Stomach (tissue), 9 donors: Measurements from ENCODE around the gene LRRTM3. TPM values are rescaled to one million over a fixed set of nuclear protein-coding genes. Genes with fewer than 3 reads are reported as not detected.

Experiments used
- DNase-seq, 2 donors: peaks; one replicate each; pipeline versions ENCODE4 v3.0.0 to v3.0.0-alpha.2; 2013 to 2019
- H3K27ac ChIP-seq, 5 donors: fragments of 200-600 bp in 4 of 5; sonication (generic) in 4 of 5; one replicate each; pipeline ENCODE4 v1.5.1; 2013 to 2019; ENCODE audit warnings: mild to moderate bottlenecking in 1 of 5, moderate library complexity in 1 of 5
- H3K27me3 ChIP-seq, 3 donors: fragments of 200-600 bp; sonication (generic); one replicate each; pipeline ENCODE4 v1.5.1; 2017 to 2019; ENCODE audit warnings: mixed run types in 1 of 3
- H3K36me3 ChIP-seq, 4 donors: fragments of 200-600 bp; sonication (generic); 1 replicate in 3 of 4; 2 replicates in 1 of 4; pipeline ENCODE4 v1.5.1; 2016 to 2019
- H3K4me1 ChIP-seq, 4 donors: fragments of 200-600 bp; sonication (generic); one replicate each; pipeline ENCODE4 v1.5.1; 2016 to 2019
- H3K4me3 ChIP-seq, 4 donors: fragments of 200-600 bp; sonication (generic) in 3 of 4; one replicate each; pipeline ENCODE4 v1.5.1; 2016 to 2019; ENCODE audit warnings: mild to moderate bottlenecking in 1 of 4
- H3K9me3 ChIP-seq, 4 donors: fragments of 200-600 bp; sonication (generic); one replicate each; pipeline ENCODE4 v1.5.1; 2016 to 2019
- CTCF ChIP-seq, 7 experiments: fragments of 450-650 bp in 4 of 7; fragments of 200-600 bp in 3 of 7; sonication (generic) in 3 of 7; IDR thresholded peaks; one replicate each; pipeline ENCODE4 v1.5.1; 2016 to 2019; ENCODE audit warnings: antibody characterized with exemption in 7 of 7, control low read depth in 2 of 7, mild to moderate bottlenecking in 1 of 7
- EP300 ChIP-seq: sonication (generic); formaldehyde crosslinking; IDR thresholded peaks from one replicate; pipeline ENCODE4 v1.6.1; 2017; ENCODE audit warnings: antibody characterized with exemption
- POLR2A ChIP-seq, 4 donors: fragments of 450-650 bp; IDR thresholded peaks; one replicate each; pipeline ENCODE4 v1.6.1; 2016; ENCODE audit warnings: antibody characterized with exemption in 4 of 4, control low read depth in 2 of 4, mild to moderate bottlenecking in 1 of 4, moderate library complexity in 1 of 4
- POLR2AphosphoS5 ChIP-seq, 3 donors: sonication (generic); formaldehyde crosslinking; IDR thresholded peaks; one replicate each; pipeline ENCODE4 v1.6.1; 2016; ENCODE audit warnings: antibody characterized with exemption in 3 of 3
- WGBS, 5 donors: extraction: QIAGEN DNeasy Blood & Tissue Kit in 3 of 5; methylation state at CpG; one replicate each; pipeline versions ENCODE4 v1.1.5 to v1.1.7; 2013 to 2018; 5-methylcytosine and 5-hydroxymethylcytosine counted together
- intact Hi-C: fragments of 100-400 bp; cut with DNase I; formaldehyde crosslinking; loops from one replicate; pipeline ENCODE4 v1.15.1; 2023; ENCODE audit warnings: low total_unique reads
- polyA plus RNA-seq, 3 donors: library from polyadenylated mRNA; stranded (reverse); fragments of 200-250 nt; gene quantifications; one replicate each; pipeline ENCODE4 v1.2.3, GENCODE V29; 2013
- total RNA-seq, 5 donors: library from RNA; depleted of rRNA; stranded (reverse); fragments of >200 nt; gene quantifications; one replicate each; pipeline versions ENCODE4 v1.1.0 to v1.2.3, GENCODE V29; 2014 to 2016
- donor health status: healthy with polysubstance abuse.
- donor health status: Bipolar disorder and iron deficiency.
- donor health status: healthy.

The LRRTM3 gene
- total and polyA plus RNA-seq, 8 donors = 0.18 TPM; not detected in 7

GRCh38 chr10:67036808-67037207 lies 111.0 kb downstream of the LRRTM3 start:
- TF ChIP-seq POLR2A (IDR thresholded peaks at IDR 0.05) (no peak), CTCF (IDR thresholded peaks at IDR 0.05) (no peak), EP300 (no peak), POLR2AphosphoS5 (IDR thresholded peaks at IDR 0.05) (no peak)
- Histone ChIP-seq H3K4me3 (no peak overlapping the region), H3K4me1 (no peaks in the 10 kb centered on the region), H3K36me3 (no peaks in the 10 kb centered on the region), H3K27ac (no peak overlapping the region), H3K27me3 (no peaks in the 10 kb centered on the region), H3K9me3 (no peaks in the 10 kb centered on the region)
- intact Hi-C loops = no loop called here
- DNase-seq = no peak
- WGBS, 5 donors = 65 to 91% (median 88%) methylated on average over 2 of the region's 2 CpGs

GRCh38 chr10:67043041-67043440 lies 117.2 kb downstream of the LRRTM3 start:
- Histone ChIP-seq H3K36me3 (no peaks in the 10 kb centered on the region), H3K4me3 (no peak overlapping the region), H3K9me3 (no peaks in the 10 kb centered on the region), H3K27me3 (no peaks in the 10 kb centered on the region), H3K4me1 (no peaks in the 10 kb centered on the region), H3K27ac (no peak overlapping the region)
- no peak for DNase-seq
- intact Hi-C loops = no loop called here
- no peak for TF ChIP-seq POLR2A (IDR thresholded peaks at IDR 0.05)
- no peak for TF ChIP-seq EP300

GRCh38 chr10:67045404-67045803 lies 119.6 kb downstream of the LRRTM3 start:
- intact Hi-C loops = no loop called here
- H3K36me3 ChIP-seq = no peaks in the 10 kb centered on the region
- H3K9me3 ChIP-seq = no peaks in the 10 kb centered on the region
- no peak overlapping the region for H3K27ac ChIP-seq
- TF ChIP-seq POLR2A (IDR thresholded peaks at IDR 0.05) (no peak), EP300 (no peak), POLR2AphosphoS5 (IDR thresholded peaks at IDR 0.05) (no peak), CTCF (IDR thresholded peaks at IDR 0.05) (no peak)
- no peaks in the 10 kb centered on the region for H3K4me1 ChIP-seq
- 90 to 94% (median 92%) methylated on average over 22 of the region's 22 CpGs for WGBS, 5 donors
- no peak overlapping the region for H3K4me3 ChIP-seq
- peak in 1 of 2 donors; percentile 2 for DNase-seq
- no peaks in the 10 kb centered on the region for H3K27me3 ChIP-seq

GRCh38 chr10:67046507-67046906 lies 120.7 kb downstream of the LRRTM3 start:
- TF ChIP-seq POLR2AphosphoS5 (IDR thresholded peaks at IDR 0.05) (no peak), POLR2A (IDR thresholded peaks at IDR 0.05) (no peak), CTCF (IDR thresholded peaks at IDR 0.05) (no peak), EP300 (no peak)
- Histone ChIP-seq H3K4me3 (no peak overlapping the region), H3K27ac (no peak overlapping the region), H3K9me3 (no peaks in the 10 kb centered on the region), H3K36me3 (no peaks in the 10 kb centered on the region), H3K27me3 (no peaks in the 10 kb centered on the region), H3K4me1 (no peaks in the 10 kb centered on the region)
- 46 to 76% (median 64%) methylated on average over 3 of the region's 3 CpGs for WGBS, 5 donors
- intact Hi-C loops = no loop called here
- DNase-seq = no peak

- H3K4me1 ChIP-seq = no peaks in the 10 kb centered on the region
- intact Hi-C loops = no loop called here
- no peaks in the 10 kb centered on the region for H3K36me3 ChIP-seq
- H3K4me3 ChIP-seq = no peak overlapping the region
- TF ChIP-seq EP300 (no peak), CTCF (IDR thresholded peaks at IDR 0.05) (no peak), POLR2A (IDR thresholded peaks at IDR 0.05) (no peak), POLR2AphosphoS5 (IDR thresholded peaks at IDR 0.05) (no peak)
- DNase-seq = no peak
- H3K27ac ChIP-seq = no peak overlapping the region
- no peaks in the 10 kb centered on the region for H3K9me3 ChIP-seq
- H3K27me3 ChIP-seq = no peaks in the 10 kb centered on the region
- WGBS, 5 donors = 83 to 94% (median 88%) methylated on average over 3 of the region's 3 CpGs
These were observed 124.2 kb downstream of the LRRTM3 start for GRCh38 chr10:67049988-67050387.
